ENCODE measurements around the gene MAB21L4.

Gene MAB21L4

GRCh38 chr2:240858321-240858720, 37.6 kb downstream of the MAB21L4 start:
- H3K4me3 ChIP-seq, result no peak overlapping the region
- TF ChIP-seq FOXP2 (optimal IDR thresholded peaks at IDR 0.05; ENCODE audit: control extremely low read depth, extremely low read length, insufficient read depth) (no peak), EZH2 (IDR thresholded peaks at IDR 0.05) (no peak), POLR2AphosphoS5 (IDR thresholded peaks at IDR 0.05; ENCODE audit: borderline replicate concordance, low read depth, low read length) (no peak)
- H3K9me3 ChIP-seq (ENCODE audit: low read depth, low read length), result no peaks in the 10 kb centered on the region
- no peak overlapping the region for H3K9ac ChIP-seq (ENCODE audit: insufficient read length)
- no peaks in the 10 kb centered on the region for H3K36me3 ChIP-seq (ENCODE audit: insufficient read depth, low read length)
- DNase-seq (ENCODE audit: low read depth, low spot score), result no peak
- no peak overlapping the region for H3K27ac ChIP-seq

- H3K27ac ChIP-seq, result no peak overlapping the region
- TF ChIP-seq EZH2 (IDR thresholded peaks at IDR 0.05), result no peak
- no peak for TF ChIP-seq FOXP2 (optimal IDR thresholded peaks at IDR 0.05; ENCODE audit: control extremely low read depth, extremely low read length, insufficient read depth)
- TF ChIP-seq POLR2AphosphoS5 (IDR thresholded peaks at IDR 0.05; ENCODE audit: borderline replicate concordance, low read depth, low read length), result no peak
- no peaks in the 10 kb centered on the region for H3K36me3 ChIP-seq (ENCODE audit: insufficient read depth, low read length)
- no peak overlapping the region for H3K4me3 ChIP-seq
- no peaks in the 10 kb centered on the region for H3K9me3 ChIP-seq (ENCODE audit: low read depth, low read length)
- H3K9ac ChIP-seq (ENCODE audit: insufficient read length), result no peak overlapping the region
- DNase-seq (ENCODE audit: low read depth, low spot score), result no peak
Observed at GRCh38 chr2:240857039-240858008, 38.6 kb downstream of the MAB21L4 start.

- TF ChIP-seq FOXP2 (optimal IDR thresholded peaks at IDR 0.05; ENCODE audit: control extremely low read depth, extremely low read length, insufficient read depth) (no peak), EZH2 (IDR thresholded peaks at IDR 0.05) (no peak), POLR2AphosphoS5 (IDR thresholded peaks at IDR 0.05; ENCODE audit: borderline replicate concordance, low read depth, low read length) (no peak)
- H3K9me3 ChIP-seq (ENCODE audit: low read depth, low read length), result no peaks in the 10 kb centered on the region
- no peak overlapping the region for H3K27ac ChIP-seq
- H3K4me3 ChIP-seq, result no peak overlapping the region
- H3K9ac ChIP-seq (ENCODE audit: insufficient read length), result no peak overlapping the region
- no peaks in the 10 kb centered on the region for H3K36me3 ChIP-seq (ENCODE audit: insufficient read depth, low read length)
- DNase-seq (ENCODE audit: low read depth, low spot score), result no peak
Observed at GRCh38 chr2:240856151-240856980, 39.6 kb downstream of the MAB21L4 start.

GRCh38 chr2:240855670-240856069, 40.3 kb downstream of the MAB21L4 start:
- no peaks in the 10 kb centered on the region for H3K9me3 ChIP-seq (ENCODE audit: low read depth, low read length)
- no peak for TF ChIP-seq POLR2AphosphoS5 (IDR thresholded peaks at IDR 0.05; ENCODE audit: borderline replicate concordance, low read depth, low read length)
- TF ChIP-seq EZH2 (IDR thresholded peaks at IDR 0.05), result no peak
- TF ChIP-seq FOXP2 (optimal IDR thresholded peaks at IDR 0.05; ENCODE audit: control extremely low read depth, extremely low read length, insufficient read depth), result no peak
- no peak overlapping the region for H3K4me3 ChIP-seq
- no peak overlapping the region for H3K9ac ChIP-seq (ENCODE audit: insufficient read length)
- no peak for DNase-seq (ENCODE audit: low read depth, low spot score)
- H3K27ac ChIP-seq, result no peak overlapping the region
- H3K36me3 ChIP-seq (ENCODE audit: insufficient read depth, low read length), result no peaks in the 10 kb centered on the region

GRCh38 chr2:240852671-240853314, 43.2 kb downstream of the MAB21L4 start:
- no peak overlapping the region for H3K9ac ChIP-seq (ENCODE audit: insufficient read length)
- no peak for TF ChIP-seq EZH2 (IDR thresholded peaks at IDR 0.05)
- no peak for TF ChIP-seq POLR2AphosphoS5 (IDR thresholded peaks at IDR 0.05; ENCODE audit: borderline replicate concordance, low read depth, low read length)
- no peak for TF ChIP-seq FOXP2 (optimal IDR thresholded peaks at IDR 0.05; ENCODE audit: control extremely low read depth, extremely low read length, insufficient read depth)
- H3K27ac ChIP-seq, result no peak overlapping the region
- no peaks in the 10 kb centered on the region for H3K36me3 ChIP-seq (ENCODE audit: insufficient read depth, low read length)
- H3K9me3 ChIP-seq (ENCODE audit: low read depth, low read length), result no peaks in the 10 kb centered on the region
- no peak for DNase-seq (ENCODE audit: low read depth, low spot score)
- H3K4me3 ChIP-seq, result no peak overlapping the region

DNA sequence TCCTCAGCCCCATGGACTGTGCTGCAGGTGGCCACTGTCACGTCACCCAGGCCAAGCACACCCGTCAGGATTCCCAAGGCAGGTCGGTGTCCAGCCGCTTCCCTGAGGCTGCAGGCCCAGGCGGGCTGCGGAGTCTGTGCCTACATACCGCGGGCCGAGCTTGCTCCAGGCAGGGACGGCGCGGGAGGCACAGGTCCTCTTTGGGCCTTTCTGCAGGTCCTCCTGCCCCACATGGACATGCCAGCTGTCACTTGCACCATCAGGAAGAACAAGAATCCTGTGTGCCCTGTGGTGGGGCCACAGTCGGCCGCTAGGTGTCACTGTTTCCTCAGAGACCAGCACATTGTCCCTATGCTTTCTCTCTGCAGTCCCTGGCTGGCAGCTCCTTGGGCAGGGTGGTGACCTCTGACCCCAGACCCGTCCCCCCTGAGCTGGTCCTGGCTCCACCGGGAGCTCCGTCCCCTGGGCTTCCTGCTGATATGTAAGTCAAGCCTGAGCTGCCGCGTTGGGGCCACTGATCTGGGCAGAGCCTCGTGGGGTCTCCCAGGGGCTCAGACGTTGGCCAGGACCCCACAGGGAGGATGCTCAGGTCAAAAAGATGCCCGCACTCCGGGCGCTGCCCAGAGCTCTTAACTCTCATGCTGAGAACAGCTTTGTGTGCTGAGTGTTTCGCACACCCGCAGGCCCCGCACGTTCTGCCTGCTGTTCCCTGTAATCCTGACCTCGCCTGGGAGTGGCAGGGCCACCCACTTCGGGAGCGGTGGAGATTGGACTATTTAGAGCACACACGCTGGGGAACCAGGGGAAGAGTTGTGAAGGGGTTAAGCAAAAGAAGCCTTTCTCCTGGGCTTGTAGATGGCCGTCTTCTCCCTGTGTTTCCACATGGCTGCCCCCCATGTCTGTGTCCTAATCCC, 44.6 kb downstream of the MAB21L4 start:
- no peak overlapping the region for H3K27ac ChIP-seq
- TF ChIP-seq EZH2 (IDR thresholded peaks at IDR 0.05) (no peak), POLR2AphosphoS5 (IDR thresholded peaks at IDR 0.05; ENCODE audit: borderline replicate concordance, low read depth, low read length) (no peak), FOXP2 (optimal IDR thresholded peaks at IDR 0.05; ENCODE audit: control extremely low read depth, extremely low read length, insufficient read depth) (no peak)
- H3K9ac ChIP-seq (ENCODE audit: insufficient read length), result no peak overlapping the region
- H3K36me3 ChIP-seq (ENCODE audit: insufficient read depth, low read length), result no peaks in the 10 kb centered on the region
- no peak overlapping the region for H3K4me3 ChIP-seq
- H3K9me3 ChIP-seq (ENCODE audit: low read depth, low read length), result no peaks in the 10 kb centered on the region
- DNase-seq (ENCODE audit: low read depth, low spot score), result peak; percentile 37

GRCh38 chr2:240850756-240851077, 45.2 kb downstream of the MAB21L4 start:
- no peak for DNase-seq (ENCODE audit: low read depth, low spot score)

More at GRCh38 chr2:240850756-240851077, 45.2 kb downstream of the MAB21L4 start:
- Histone ChIP-seq H3K9ac (ENCODE audit: insufficient read length) (no peak overlapping the region), H3K36me3 (ENCODE audit: insufficient read depth, low read length) (no peaks in the 10 kb centered on the region), H3K4me3 (no peak overlapping the region), H3K9me3 (ENCODE audit: low read depth, low read length) (no peaks in the 10 kb centered on the region), H3K27ac (no peak overlapping the region)
- TF ChIP-seq EZH2 (IDR thresholded peaks at IDR 0.05), result no peak
- TF ChIP-seq POLR2AphosphoS5 (IDR thresholded peaks at IDR 0.05; ENCODE audit: borderline replicate concordance, low read depth, low read length), result no peak
- no peak for TF ChIP-seq FOXP2 (optimal IDR thresholded peaks at IDR 0.05; ENCODE audit: control extremely low read depth, extremely low read length, insufficient read depth)
